ENCODE results near the gene TMA7B.

DNA sequence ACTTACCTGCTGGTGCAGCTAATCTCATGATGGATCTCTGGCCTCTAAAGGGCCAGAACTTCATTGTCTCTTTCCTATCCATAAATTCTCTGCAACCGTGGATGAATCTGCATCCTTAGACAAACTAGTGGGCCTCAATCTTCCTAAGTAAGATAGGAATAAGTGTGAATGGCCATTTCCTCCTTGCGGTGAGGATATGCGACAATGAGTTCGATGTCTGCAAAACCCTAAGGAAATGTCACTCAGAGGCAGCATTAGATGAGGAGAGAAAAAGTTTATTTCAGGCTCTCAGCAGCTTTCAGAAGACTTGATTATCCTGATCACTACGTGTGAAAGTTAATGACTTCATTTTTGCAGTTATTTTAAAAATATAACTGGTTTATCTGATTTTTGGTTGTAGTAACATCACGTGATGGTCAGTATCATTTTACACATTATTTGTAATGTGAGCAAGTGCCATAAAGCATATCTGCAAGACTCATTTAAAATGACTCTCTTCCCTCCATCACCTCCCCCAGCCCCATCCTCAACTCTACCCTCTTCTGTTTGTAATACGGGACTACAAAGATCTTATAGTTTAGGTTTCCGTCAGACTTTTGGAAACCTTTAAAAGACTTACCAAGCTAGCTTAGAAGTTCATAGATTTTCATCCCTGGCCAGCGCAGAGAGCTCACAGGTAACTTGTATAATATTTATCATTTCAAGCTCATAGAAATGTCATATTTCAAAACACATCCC, 49.2 kb upstream of the TMA7B start:
- no peak for TF ChIP-seq POLR2A (IDR thresholded peaks at IDR 0.05)
- TF ChIP-seq, protein P1, sequence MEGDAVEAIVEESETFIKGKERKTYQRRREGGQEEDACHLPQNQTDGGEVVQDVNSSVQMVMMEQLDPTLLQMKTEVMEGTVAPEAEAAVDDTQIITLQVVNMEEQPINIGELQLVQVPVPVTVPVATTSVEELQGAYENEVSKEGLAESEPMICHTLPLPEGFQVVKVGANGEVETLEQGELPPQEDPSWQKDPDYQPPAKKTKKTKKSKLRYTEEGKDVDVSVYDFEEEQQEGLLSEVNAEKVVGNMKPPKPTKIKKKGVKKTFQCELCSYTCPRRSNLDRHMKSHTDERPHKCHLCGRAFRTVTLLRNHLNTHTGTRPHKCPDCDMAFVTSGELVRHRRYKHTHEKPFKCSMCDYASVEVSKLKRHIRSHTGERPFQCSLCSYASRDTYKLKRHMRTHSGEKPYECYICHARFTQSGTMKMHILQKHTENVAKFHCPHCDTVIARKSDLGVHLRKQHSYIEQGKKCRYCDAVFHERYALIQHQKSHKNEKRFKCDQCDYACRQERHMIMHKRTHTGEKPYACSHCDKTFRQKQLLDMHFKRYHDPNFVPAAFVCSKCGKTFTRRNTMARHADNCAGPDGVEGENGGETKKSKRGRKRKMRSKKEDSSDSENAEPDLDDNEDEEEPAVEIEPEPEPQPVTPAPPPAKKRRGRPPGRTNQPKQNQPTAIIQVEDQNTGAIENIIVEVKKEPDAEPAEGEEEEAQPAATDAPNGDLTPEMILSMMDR (IDR thresholded peaks at IDR 0.05) = no peak

All from esophagus squamous epithelium (tissue), 4 donors.